CD4-positive, alpha-beta T cell (primary cell): ENCODE data around the gene TTC27. TPM values are rescaled to one million over a fixed set of nuclear protein-coding genes. Genes with fewer than 3 reads are reported as not detected.

Experiments used
- ATAC-seq: fragments of 200-7000 bp; cut with Tn5 transposase; one replicate; pipeline ENCODE4 v1.10.0; 2022; ENCODE audit warnings: mild to moderate bottlenecking; ENCODE audit not compliant: poor library complexity
- CTCF ChIA-PET: fragments of 350-600 bp; sonication (Branson Sonifier 250); formaldehyde crosslinking; loops from one replicate; lab custom pipeline; 2021; ENCODE audit warnings: antibody characterized with exemption, inconsistent platforms; lab: Charles Lee
- POLR2A ChIA-PET: fragments of 350-600 bp; sonication (Branson Sonifier 250); formaldehyde crosslinking; loops from one replicate; lab custom pipeline; 2021; ENCODE audit warnings: antibody characterized with exemption, inconsistent platforms; lab: Charles Lee
- DNase-seq, 14 experiments: peaks; one replicate each; pipeline ENCODE4 v3.0.0-alpha.2; 2013 to 2020; ENCODE audit warnings: mixed read lengths in 2 of 14
- H3K27ac ChIP-seq, 2 donors: one replicate each; pipeline versions ENCODE4 v1.5.1 to v1.7.0; 2013; ENCODE audit warnings: low read length in 2 of 2, low read depth in 1 of 2, mild to moderate bottlenecking in 1 of 2
- H3K27me3 ChIP-seq, 2 experiments: 1 replicate in 1 of 2; 2 replicates in 1 of 2; pipeline versions ENCODE4 v1.6.1 to v1.7.0; 2013; ENCODE audit warnings: low read length in 2 of 2, control low read depth in 1 of 2, mild to moderate bottlenecking in 1 of 2, moderate library complexity in 1 of 2; ENCODE audit not compliant: insufficient read depth in 2 of 2, control insufficient read depth in 1 of 2
- H3K36me3 ChIP-seq: one replicate; pipeline ENCODE4 v1.6.1; 2013; ENCODE audit warnings: low read length, control low read depth; ENCODE audit not compliant: insufficient read depth
- H3K4me1 ChIP-seq: one replicate; pipeline ENCODE4 v1.6.1; 2013; ENCODE audit warnings: low read length, control low read depth; ENCODE audit not compliant: insufficient read depth
- H3K4me3 ChIP-seq: one replicate; pipeline ENCODE4 v1.5.1; 2013; ENCODE audit warnings: mild to moderate bottlenecking, low read length, moderate library complexity
- H3K9me3 ChIP-seq, 2 experiments: 1 replicate in 1 of 2; 2 replicates in 1 of 2; pipeline versions ENCODE4 v1.6.1 to v1.7.0; 2013; ENCODE audit warnings: low read length in 2 of 2, mild to moderate bottlenecking in 2 of 2, control low read depth in 1 of 2, moderate library complexity in 1 of 2; ENCODE audit not compliant: control insufficient read depth in 1 of 2, insufficient read depth in 1 of 2
- H3K27ac Mint-ChIP-seq: one replicate; pipeline ENCODE4 v1.8.0; 2020; ENCODE audit warnings: mixed read lengths
- H3K27me3 Mint-ChIP-seq: one replicate; pipeline ENCODE4 v1.8.0; 2021; ENCODE audit warnings: mixed read lengths
- H3K36me3 Mint-ChIP-seq: one replicate; pipeline ENCODE4 v1.8.0; 2021; ENCODE audit warnings: low read depth, mixed read lengths
- H3K4me1 Mint-ChIP-seq: one replicate; pipeline ENCODE4 v1.8.0; 2021; ENCODE audit warnings: low read depth, mixed read lengths
- H3K4me3 Mint-ChIP-seq: one replicate; pipeline ENCODE4 v1.8.0; 2020; ENCODE audit warnings: mild to moderate bottlenecking, mixed read lengths
- H3K9me3 Mint-ChIP-seq: one replicate; pipeline ENCODE4 v1.8.0; 2020; ENCODE audit warnings: mixed read lengths
- intact Hi-C, 2 experiments: fragments of 100-400 bp; cut with DNase I in 1 of 2; cut with micrococcal nuclease in 1 of 2; formaldehyde crosslinking; loops; one replicate each; pipeline versions ENCODE4 v1.15.1 to v1.9.0; 2023 to 2025; cut with DNase I, micrococcal nuclease
- total RNA-seq, 174 experiments: library from RNA in 2 of 174; stranded (reverse) in 2 of 174; gene quantifications; one replicate each; pipeline ENCODE4 v1.2.3 and lab custom pipeline; 2021 to 2026
- TF ChIP-seq, protein P1 (sequence below): fragments of 200-600 bp; IDR thresholded peaks from one replicate; pipeline ENCODE4 v1.8.0; 2022; ENCODE audit warnings: antibody characterized with exemption, mild to moderate bottlenecking

The TTC27 gene
- total RNA-seq, 2 experiments from 2014 or later: 11.6 to 17.6 TPM

DNA sequence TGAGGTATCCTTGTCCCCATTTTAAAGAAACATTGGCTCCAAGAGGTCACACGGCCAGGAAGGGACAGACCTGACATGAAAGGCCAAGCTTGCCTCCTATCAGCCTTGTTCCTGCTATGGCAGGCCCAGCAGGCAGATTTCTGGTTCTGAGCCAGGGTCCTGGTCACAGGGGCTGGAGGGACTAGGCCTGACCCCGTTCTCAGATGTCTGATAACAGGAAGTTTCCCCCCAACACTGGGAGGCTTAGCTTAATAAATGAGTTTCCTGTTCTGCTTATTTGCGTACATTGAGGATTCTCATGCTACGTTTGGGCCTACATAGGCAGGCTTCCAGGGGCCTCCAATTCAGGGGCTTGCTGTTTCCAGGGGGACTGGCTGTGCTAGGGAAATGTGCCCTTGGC is 211.1 kb downstream of the TTC27 start:
- Histone ChIP-seq H3K27me3 (peaks cover 0 to 3% of the 10 kb centered on the region in 2 experiments), H3K9me3 (peaks cover 0 to 6% of the 10 kb centered on the region in 2 experiments), H3K4me1 (no peaks in the 10 kb centered on the region), H3K36me3 (no peaks in the 10 kb centered on the region), H3K27ac (no peak overlapping the region), H3K4me3 (no peak overlapping the region)
- no peak for ATAC-seq
- TF ChIP-seq, protein P1, sequence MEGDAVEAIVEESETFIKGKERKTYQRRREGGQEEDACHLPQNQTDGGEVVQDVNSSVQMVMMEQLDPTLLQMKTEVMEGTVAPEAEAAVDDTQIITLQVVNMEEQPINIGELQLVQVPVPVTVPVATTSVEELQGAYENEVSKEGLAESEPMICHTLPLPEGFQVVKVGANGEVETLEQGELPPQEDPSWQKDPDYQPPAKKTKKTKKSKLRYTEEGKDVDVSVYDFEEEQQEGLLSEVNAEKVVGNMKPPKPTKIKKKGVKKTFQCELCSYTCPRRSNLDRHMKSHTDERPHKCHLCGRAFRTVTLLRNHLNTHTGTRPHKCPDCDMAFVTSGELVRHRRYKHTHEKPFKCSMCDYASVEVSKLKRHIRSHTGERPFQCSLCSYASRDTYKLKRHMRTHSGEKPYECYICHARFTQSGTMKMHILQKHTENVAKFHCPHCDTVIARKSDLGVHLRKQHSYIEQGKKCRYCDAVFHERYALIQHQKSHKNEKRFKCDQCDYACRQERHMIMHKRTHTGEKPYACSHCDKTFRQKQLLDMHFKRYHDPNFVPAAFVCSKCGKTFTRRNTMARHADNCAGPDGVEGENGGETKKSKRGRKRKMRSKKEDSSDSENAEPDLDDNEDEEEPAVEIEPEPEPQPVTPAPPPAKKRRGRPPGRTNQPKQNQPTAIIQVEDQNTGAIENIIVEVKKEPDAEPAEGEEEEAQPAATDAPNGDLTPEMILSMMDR: no peak
- POLR2A ChIA-PET: no interaction called here
- Mint-ChIP-seq H3K4me1 (no peaks in the 10 kb centered on the region), H3K9me3 (no peaks in the 10 kb centered on the region), H3K27me3 (no peaks in the 10 kb centered on the region), H3K4me3 (no peak overlapping the region), H3K36me3 (no peaks in the 10 kb centered on the region), H3K27ac (no peak overlapping the region)
- CTCF ChIA-PET: no interaction called here
- intact Hi-C loops: no loop called here
- no peak for DNase-seq

DNA sequence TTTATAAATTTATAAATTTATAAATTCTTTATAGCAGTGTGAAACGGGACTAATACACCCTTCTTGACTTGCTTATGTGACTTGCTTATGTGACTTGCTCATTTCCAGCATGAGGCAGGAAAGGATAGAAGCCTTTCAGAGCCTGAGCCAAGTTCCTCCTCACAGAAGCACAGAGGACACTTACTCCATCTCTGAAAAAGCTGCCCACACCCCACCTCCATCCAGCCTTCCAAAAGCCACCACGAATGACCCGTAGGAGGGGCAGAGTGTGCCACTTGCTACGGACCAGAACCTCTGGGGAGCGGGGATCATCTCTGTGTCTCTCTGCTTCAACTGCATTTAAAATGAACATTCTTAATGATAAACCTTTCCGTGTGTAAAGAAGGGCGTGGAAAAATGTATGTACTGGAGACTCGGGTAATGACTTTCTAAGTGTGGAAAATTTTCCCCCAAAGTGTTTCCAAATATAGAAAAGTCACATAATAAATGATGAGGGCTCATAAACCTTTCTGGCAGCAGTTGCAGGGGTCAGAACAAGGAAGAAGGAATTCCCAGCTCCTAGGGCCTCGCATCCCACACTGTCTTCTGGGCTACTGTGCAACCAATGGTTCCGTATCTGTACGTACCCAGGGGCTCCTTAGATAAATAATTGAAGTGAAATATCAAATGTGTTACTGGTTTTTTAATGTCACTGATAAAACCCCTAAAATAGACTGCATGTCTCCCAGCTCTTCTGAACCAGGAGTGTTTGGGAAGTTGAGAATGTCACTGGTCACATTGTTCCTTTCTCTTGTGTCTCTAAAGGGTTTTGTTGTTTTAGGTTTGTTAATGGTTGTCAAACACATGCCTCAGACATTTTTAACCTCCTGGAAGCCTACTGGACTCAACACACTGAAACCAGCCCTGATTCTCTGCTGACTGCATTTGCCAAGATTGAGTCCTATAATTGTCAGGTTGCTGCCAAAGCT is 214.4 kb downstream of the TTC27 start:
- no peak overlapping the region for H3K4me3 ChIP-seq
- Mint-ChIP-seq H3K4me1 (no peaks in the 10 kb centered on the region), H3K9me3 (no peaks in the 10 kb centered on the region), H3K27me3 (peaks cover 5% of the 10 kb centered on the region), H3K27ac (no peak overlapping the region), H3K36me3 (no peaks in the 10 kb centered on the region), H3K4me3 (no peak overlapping the region)
- no peak for ATAC-seq
- TF ChIP-seq, protein P1: no peak
- H3K27me3 ChIP-seq: peaks cover 0 to 3% of the 10 kb centered on the region in 2 experiments
- no peak overlapping the region for H3K27ac ChIP-seq
- H3K9me3 ChIP-seq: peaks cover 0 to 10% of the 10 kb centered on the region in 2 experiments
- intact Hi-C loops: no loop called here
- DNase-seq: no peak
- POLR2A ChIA-PET: no interaction called here
- H3K4me1 ChIP-seq: no peaks in the 10 kb centered on the region
- CTCF ChIA-PET: no interaction called here
- no peaks in the 10 kb centered on the region for H3K36me3 ChIP-seq

DNA sequence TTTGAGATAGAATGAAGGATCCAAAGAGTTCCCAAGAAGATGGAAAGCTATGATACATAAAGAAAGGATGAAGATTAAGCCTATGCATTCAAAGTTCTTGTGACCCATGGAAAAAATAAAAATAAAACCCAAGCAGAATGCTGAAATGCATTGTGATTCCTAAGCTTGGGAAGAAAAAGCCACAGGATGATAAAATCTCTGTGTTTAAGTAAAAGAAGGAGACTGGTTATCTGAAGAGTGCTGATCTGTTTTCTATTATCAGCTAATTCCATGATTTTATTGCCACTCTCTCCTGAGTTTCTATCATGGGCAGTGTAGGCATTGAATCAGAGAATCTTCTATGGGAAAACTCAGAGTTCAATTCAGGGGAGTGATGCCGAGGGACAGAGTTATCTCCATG is 215.8 kb downstream of the TTC27 start:
- Histone ChIP-seq H3K27me3 (peaks cover 0 to 3% of the 10 kb centered on the region in 2 experiments), H3K36me3 (no peaks in the 10 kb centered on the region), H3K27ac (no peak overlapping the region), H3K9me3 (peaks cover 0 to 3% of the 10 kb centered on the region in 2 experiments), H3K4me1 (no peaks in the 10 kb centered on the region), H3K4me3 (no peak overlapping the region)
- ChIA-PET POLR2A (no interaction called here), CTCF (no interaction called here)
- TF ChIP-seq, protein P1: no peak
- DNase-seq: no peak
- Mint-ChIP-seq H3K27ac (no peak overlapping the region), H3K27me3 (peaks cover 5% of the 10 kb centered on the region), H3K36me3 (no peaks in the 10 kb centered on the region), H3K4me1 (no peaks in the 10 kb centered on the region), H3K9me3 (no peaks in the 10 kb centered on the region), H3K4me3 (no peak overlapping the region)
- no peak for ATAC-seq
- intact Hi-C loops: no loop called here
